CD4-positive, alpha-beta T cell (primary cell): ENCODE measurements around the gene DDX59. TPM values are rescaled to one million over a fixed set of nuclear protein-coding genes. Genes with fewer than 3 reads are reported as not detected.
A peak's percentile ranks its signal among the peaks of the same experiment; 100 is the strongest.

Source experiments
- ATAC-seq: fragments of 200-7000 bp; cut with Tn5 transposase; one replicate; pipeline ENCODE4 v1.10.0; 2022; ENCODE audit warnings: mild to moderate bottlenecking; ENCODE audit not compliant: poor library complexity
- CTCF ChIA-PET: fragments of 350-600 bp; sonication (Branson Sonifier 250); formaldehyde crosslinking; loops from one replicate; lab custom pipeline; 2021; ENCODE audit warnings: antibody characterized with exemption, inconsistent platforms; lab: Charles Lee
- POLR2A ChIA-PET: fragments of 350-600 bp; sonication (Branson Sonifier 250); formaldehyde crosslinking; loops from one replicate; lab custom pipeline; 2021; ENCODE audit warnings: antibody characterized with exemption, inconsistent platforms; lab: Charles Lee
- DNase-seq, 14 experiments: peaks; one replicate each; pipeline ENCODE4 v3.0.0-alpha.2; 2013 to 2020; ENCODE audit warnings: mixed read lengths in 2 of 14
- H3K27ac ChIP-seq, 2 donors: one replicate each; pipeline versions ENCODE4 v1.5.1 to v1.7.0; 2013; ENCODE audit warnings: low read length in 2 of 2, low read depth in 1 of 2, mild to moderate bottlenecking in 1 of 2
- H3K27me3 ChIP-seq, 2 experiments: 1 replicate in 1 of 2; 2 replicates in 1 of 2; pipeline versions ENCODE4 v1.6.1 to v1.7.0; 2013; ENCODE audit warnings: low read length in 2 of 2, control low read depth in 1 of 2, mild to moderate bottlenecking in 1 of 2, moderate library complexity in 1 of 2; ENCODE audit not compliant: insufficient read depth in 2 of 2, control insufficient read depth in 1 of 2
- H3K36me3 ChIP-seq: one replicate; pipeline ENCODE4 v1.6.1; 2013; ENCODE audit warnings: low read length, control low read depth; ENCODE audit not compliant: insufficient read depth
- H3K4me1 ChIP-seq: one replicate; pipeline ENCODE4 v1.6.1; 2013; ENCODE audit warnings: low read length, control low read depth; ENCODE audit not compliant: insufficient read depth
- H3K4me3 ChIP-seq: one replicate; pipeline ENCODE4 v1.5.1; 2013; ENCODE audit warnings: mild to moderate bottlenecking, low read length, moderate library complexity
- H3K9me3 ChIP-seq, 2 experiments: 1 replicate in 1 of 2; 2 replicates in 1 of 2; pipeline versions ENCODE4 v1.6.1 to v1.7.0; 2013; ENCODE audit warnings: low read length in 2 of 2, mild to moderate bottlenecking in 2 of 2, control low read depth in 1 of 2, moderate library complexity in 1 of 2; ENCODE audit not compliant: control insufficient read depth in 1 of 2, insufficient read depth in 1 of 2
- H3K27ac Mint-ChIP-seq: one replicate; pipeline ENCODE4 v1.8.0; 2020; ENCODE audit warnings: mixed read lengths
- H3K27me3 Mint-ChIP-seq: one replicate; pipeline ENCODE4 v1.8.0; 2021; ENCODE audit warnings: mixed read lengths
- H3K36me3 Mint-ChIP-seq: one replicate; pipeline ENCODE4 v1.8.0; 2021; ENCODE audit warnings: low read depth, mixed read lengths
- H3K4me1 Mint-ChIP-seq: one replicate; pipeline ENCODE4 v1.8.0; 2021; ENCODE audit warnings: low read depth, mixed read lengths
- H3K4me3 Mint-ChIP-seq: one replicate; pipeline ENCODE4 v1.8.0; 2020; ENCODE audit warnings: mild to moderate bottlenecking, mixed read lengths
- H3K9me3 Mint-ChIP-seq: one replicate; pipeline ENCODE4 v1.8.0; 2020; ENCODE audit warnings: mixed read lengths
- CTCF ChIP-seq: fragments of 200-600 bp; IDR thresholded peaks from one replicate; pipeline ENCODE4 v1.8.0; 2022; ENCODE audit warnings: antibody characterized with exemption, mild to moderate bottlenecking
- intact Hi-C, 2 experiments: fragments of 100-400 bp; cut with DNase I in 1 of 2; cut with micrococcal nuclease in 1 of 2; formaldehyde crosslinking; loops; one replicate each; pipeline versions ENCODE4 v1.15.1 to v1.9.0; 2023 to 2025; cut with DNase I, micrococcal nuclease
- total RNA-seq, 174 experiments: library from RNA in 2 of 174; stranded (reverse) in 2 of 174; gene quantifications; one replicate each; pipeline ENCODE4 v1.2.3 and lab custom pipeline; 2021 to 2026

Gene DDX59
- total RNA-seq, 2 experiments from 2014 or later = 24.7 to 27.6 TPM

DNA sequence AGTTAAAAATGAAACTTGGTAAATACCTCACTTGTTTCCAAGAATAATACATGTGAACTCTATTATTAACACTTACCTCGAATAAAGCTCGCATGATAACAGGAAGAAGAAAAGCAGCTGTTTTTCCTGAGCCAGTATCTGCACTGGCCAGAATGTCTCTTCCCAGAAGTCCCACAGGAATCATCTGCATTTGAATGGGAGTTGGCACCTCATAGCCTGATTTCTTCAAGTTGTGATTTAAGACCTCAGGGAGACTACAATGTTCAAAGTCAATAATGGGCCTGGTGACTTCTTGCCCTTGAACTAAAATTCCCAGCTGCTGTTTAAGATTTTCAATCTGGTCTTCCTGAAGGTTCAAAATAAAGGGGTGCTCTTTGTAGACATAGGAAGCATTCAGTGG, 3.8 kb downstream of the DDX59 start:
- ChIA-PET CTCF (no interaction called here), POLR2A (no interaction called here)
- Mint-ChIP-seq H3K27ac (peak overlapping the region; percentile 17), H3K4me3 (no peak overlapping the region), H3K36me3 (peaks cover 67% of the 10 kb centered on the region), H3K9me3 (no peaks in the 10 kb centered on the region), H3K27me3 (no peaks in the 10 kb centered on the region), H3K4me1 (peaks cover 77% of the 10 kb centered on the region)
- H3K9me3 ChIP-seq = no peaks in the 10 kb centered on the region
- no peak for TF ChIP-seq CTCF
- H3K27me3 ChIP-seq = no peaks in the 10 kb centered on the region
- ATAC-seq (no peak), DNase-seq (no peak)
- peaks cover 26% of the 10 kb centered on the region for H3K36me3 ChIP-seq
- H3K4me3 ChIP-seq = no peak overlapping the region
- no peak overlapping the region for H3K27ac ChIP-seq
- peaks cover 18% of the 10 kb centered on the region for H3K4me1 ChIP-seq
- intact Hi-C loops = loop anchor here in 1 of 2 experiments (5.0 to 10.0 kb wide), 3 partner anchors 251 to 451 kb away; partner anchors contain the start of genes KIF21B and ZNF281

DNA sequence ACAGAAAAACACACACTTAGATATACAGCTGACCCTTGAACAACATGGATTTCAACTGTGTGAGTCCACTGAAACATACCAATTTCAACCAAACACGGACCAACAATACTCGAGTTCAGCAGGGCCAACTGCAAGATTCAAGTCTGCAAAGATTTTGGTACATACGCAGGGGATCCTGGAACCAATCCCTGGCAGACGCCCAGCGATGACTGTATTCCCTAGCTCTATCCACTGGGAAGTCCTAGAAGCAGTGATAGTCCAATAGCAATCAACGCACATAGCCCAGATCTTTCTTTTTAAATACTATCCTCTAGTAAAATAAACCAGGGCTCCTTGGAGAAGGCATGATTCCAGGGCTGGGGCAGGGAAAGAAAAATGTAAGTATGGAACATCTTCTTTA, 9.0 kb downstream of the DDX59 start:
- Mint-ChIP-seq H3K36me3 (peaks cover 92% of the 10 kb centered on the region), H3K9me3 (no peaks in the 10 kb centered on the region), H3K4me1 (peaks cover 39% of the 10 kb centered on the region), H3K27ac (no peak overlapping the region), H3K4me3 (no peak overlapping the region), H3K27me3 (no peaks in the 10 kb centered on the region)
- Histone ChIP-seq H3K9me3 (no peaks in the 10 kb centered on the region), H3K36me3 (peaks cover 63% of the 10 kb centered on the region), H3K27me3 (no peaks in the 10 kb centered on the region), H3K27ac (no peak overlapping the region), H3K4me3 (no peak overlapping the region), H3K4me1 (no peaks in the 10 kb centered on the region)
- DNase-seq (no peak), ATAC-seq (no peak)
- ChIA-PET POLR2A (no interaction called here), CTCF (no interaction called here)
- intact Hi-C loops = loop anchor here in 1 of 2 experiments (10.0 kb wide), 1 partner anchor 246 kb away; the partner anchor contains the start of gene ZNF281
- TF ChIP-seq CTCF = no peak

DNA sequence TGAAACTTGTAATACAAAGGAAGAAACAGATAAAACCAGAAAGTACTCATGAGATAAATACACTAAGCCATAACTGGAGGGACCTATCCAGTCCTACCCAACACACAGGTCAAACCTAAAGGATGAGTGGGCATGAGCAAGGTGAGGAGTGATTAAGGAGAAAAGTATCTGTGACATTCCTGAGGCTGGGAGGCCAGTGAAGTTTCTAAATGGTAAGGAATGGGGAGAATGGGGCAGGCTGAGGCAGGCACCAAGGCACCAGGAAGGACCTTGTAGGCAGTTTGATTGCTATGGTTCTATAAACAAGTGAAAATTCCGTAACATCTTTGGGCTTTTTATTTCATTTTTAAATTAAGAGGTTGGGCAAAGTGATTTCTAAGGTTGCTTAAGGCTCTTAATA, 10.4 kb downstream of the DDX59 start:
- ATAC-seq (no peak), DNase-seq (no peak)
- POLR2A ChIA-PET = no interaction called here
- Mint-ChIP-seq H3K9me3 (no peaks in the 10 kb centered on the region), H3K4me1 (peaks cover 37% of the 10 kb centered on the region), H3K27me3 (no peaks in the 10 kb centered on the region), H3K27ac (peak overlapping the region; percentile 12), H3K4me3 (no peak overlapping the region), H3K36me3 (peaks cover 92% of the 10 kb centered on the region)
- H3K36me3 ChIP-seq = peaks cover 68% of the 10 kb centered on the region
- intact Hi-C loops = no loop called here
- H3K9me3 ChIP-seq = no peaks in the 10 kb centered on the region
- TF ChIP-seq CTCF = no peak
- no peak overlapping the region for H3K4me3 ChIP-seq
- no peaks in the 10 kb centered on the region for H3K27me3 ChIP-seq
- CTCF ChIA-PET = no interaction called here
- no peaks in the 10 kb centered on the region for H3K4me1 ChIP-seq
- no peak overlapping the region for H3K27ac ChIP-seq
